H1 (cell line): ENCODE results near the gene SLC38A7. TPM values are rescaled to one million over a fixed set of nuclear protein-coding genes. Genes with fewer than 3 reads are reported as not detected.
"Not testable (repeated sequence)": the region's sequence is repeated elsewhere in the genome, so short reads cannot be mapped to it uniquely, and the experiment has no call there.

ENCODE experiments used
- CTCF ChIA-PET: fragments of 300-600 bp; sonication (Branson Sonifier 250); formaldehyde crosslinking; loops from one replicate; lab custom pipeline; 2021; ENCODE audit not compliant: partially characterized antibody; lab: Charles Lee
- POLR2A ChIA-PET: fragments of 300-600 bp; sonication (Branson Sonifier 250); formaldehyde crosslinking; loops from one replicate; lab custom pipeline; 2021; ENCODE audit warnings: inconsistent platforms; ENCODE audit not compliant: partially characterized antibody; lab: Charles Lee
- DNase-seq, 2 experiments: peaks; one replicate each; pipeline versions ENCODE4 v3.0.0 to v3.0.0-alpha.2; 2010 to 2022; ENCODE audit warnings: low spot score in 2 of 2, low read depth in 1 of 2, mixed read lengths in 1 of 2
- FAIRE-seq: peaks from 2 replicates; lab custom pipeline; 2011; peaks lifted over from hg19 to GRCh38; lab: Jason Lieb, UNC
- H2AFZ ChIP-seq: 2 replicates; pipeline ENCODE4 v1.8.1; 2012; ENCODE audit warnings: low read length, inconsistent platforms
- H2AK5ac ChIP-seq: 2 replicates; pipeline ENCODE4 v1.6.1; 2013; ENCODE audit warnings: low read depth, low read length
- H2BK120ac ChIP-seq: replicated peaks from 2 replicates; pipeline ENCODE3; 2013; ENCODE audit warnings: low read depth, low read length, inconsistent platforms
- H2BK12ac ChIP-seq: 2 replicates; pipeline ENCODE4 v1.6.1; 2013; ENCODE audit warnings: low read depth, low read length
- H2BK15ac ChIP-seq: 2 replicates; pipeline ENCODE4 v1.6.1; 2013; ENCODE audit warnings: low read length
- H2BK20ac ChIP-seq: 2 replicates; pipeline ENCODE4 v1.6.1; 2013; ENCODE audit warnings: low read length
- H2BK5ac ChIP-seq: 2 replicates; pipeline ENCODE4 v1.6.1; 2013; ENCODE audit warnings: low read depth, low read length
- H3K14ac ChIP-seq: 2 replicates; pipeline ENCODE4 v1.6.1; 2013; ENCODE audit warnings: inconsistent platforms; ENCODE audit not compliant: insufficient read length
- H3K18ac ChIP-seq: 2 replicates; pipeline ENCODE4 v1.6.1; 2013; ENCODE audit warnings: low read length; ENCODE audit errors: extremely low read depth
- H3K23ac ChIP-seq: 2 replicates; pipeline ENCODE4 v1.6.1; 2013; ENCODE audit warnings: inconsistent platforms; ENCODE audit not compliant: insufficient read length
- H3K23me2 ChIP-seq: 2 replicates; pipeline ENCODE4 v1.6.1; 2013; ENCODE audit warnings: low read depth, low read length
- H3K27ac ChIP-seq: 2 replicates; pipeline ENCODE4 v1.6.1; 2011; ENCODE audit warnings: low read depth, low read length, inconsistent platforms
- H3K27me3 ChIP-seq, 4 experiments: replicated peaks in 1 of 4; 1 replicate in 1 of 4; 2 replicates in 3 of 4; pipeline versions ENCODE4 v1.6.1 to v1.8.1; 2011 to 2013; ENCODE audit warnings: low read length in 3 of 4, mild to moderate bottlenecking in 3 of 4, inconsistent platforms in 2 of 4, mixed read lengths in 2 of 4, moderate library complexity in 1 of 4; ENCODE audit not compliant: control insufficient read depth in 3 of 4, insufficient read depth in 3 of 4; ENCODE audit errors: extremely low read depth in 1 of 4
- H3K36me3 ChIP-seq, 4 experiments: 2 replicates each; pipeline versions ENCODE4 v1.6.1 to v1.8.1; 2011 to 2013; ENCODE audit warnings: mild to moderate bottlenecking in 4 of 4, low read length in 3 of 4, moderate library complexity in 2 of 4, control low read depth in 1 of 4, inconsistent platforms in 1 of 4; ENCODE audit not compliant: insufficient read depth in 4 of 4, control insufficient read depth in 2 of 4
- H3K4ac ChIP-seq: replicated peaks from 2 replicates; pipeline ENCODE3; 2013; ENCODE audit warnings: low read length, low read depth, mixed read lengths, inconsistent platforms; ENCODE audit not compliant: insufficient read length
- H3K4me1 ChIP-seq, 4 experiments: replicated peaks in 1 of 4; 1 replicate in 1 of 4; 2 replicates in 3 of 4; pipeline versions ENCODE4 v1.6.1 to v1.8.1; 2011 to 2013; ENCODE audit warnings: low read length in 3 of 4, inconsistent platforms in 2 of 4, mixed read lengths in 1 of 4; ENCODE audit not compliant: insufficient read depth in 4 of 4, control insufficient read depth in 3 of 4
- H3K4me2 ChIP-seq, 2 experiments: 2 replicates each; pipeline versions ENCODE4 v1.6.1 to v1.8.1; 2011 to 2013; ENCODE audit warnings: low read depth in 2 of 2, low read length in 2 of 2, control low read depth in 1 of 2, inconsistent platforms in 1 of 2, mild to moderate bottlenecking in 1 of 2; ENCODE audit not compliant: insufficient read depth in 1 of 2
- H3K4me3 ChIP-seq, 4 experiments: fragments of 200-600, 300-600 bp in 1 of 4; sonication (generic), shearing (Covaris generic), sonication (Bioruptor Twin) in 1 of 4; 2 replicates each; pipeline versions ENCODE4 v1.5.1 to v1.8.1; 2011 to 2016; ENCODE audit warnings: low read length in 4 of 4, low read depth in 3 of 4, control low read depth in 2 of 4, inconsistent platforms in 2 of 4, mild to moderate bottlenecking in 2 of 4, mixed read lengths in 1 of 4, moderate library complexity in 1 of 4; ENCODE audit not compliant: insufficient read depth in 2 of 4; ENCODE audit errors: extremely low read depth in 1 of 4
- H3K56ac ChIP-seq: replicated peaks from 2 replicates; pipeline ENCODE3; 2013; ENCODE audit warnings: low read depth, mild to moderate bottlenecking, mixed read lengths, low read length, inconsistent platforms; ENCODE audit not compliant: insufficient read length
- H3K79me1 ChIP-seq: 2 replicates; pipeline ENCODE4 v1.6.1; 2013; ENCODE audit warnings: low read depth, low read length, control low read depth
- H3K79me2 ChIP-seq, 2 experiments: 2 replicates each; pipeline versions ENCODE4 v1.6.1 to v1.8.1; 2012 to 2013; ENCODE audit warnings: low read length in 2 of 2, mild to moderate bottlenecking in 2 of 2, inconsistent platforms in 1 of 2; ENCODE audit not compliant: insufficient read depth in 2 of 2, control insufficient read depth in 1 of 2
- H3K9ac ChIP-seq, 4 experiments: replicated peaks in 1 of 4; 1 replicate in 1 of 4; 2 replicates in 3 of 4; pipeline versions ENCODE4 v1.6.1 to v1.8.1; 2011 to 2013; ENCODE audit warnings: low read depth in 3 of 4, low read length in 3 of 4, control low read depth in 2 of 4, mild to moderate bottlenecking in 2 of 4, moderate library complexity in 2 of 4, inconsistent platforms in 1 of 4; ENCODE audit errors: extremely low read depth in 1 of 4
- H3K9me3 ChIP-seq, 2 experiments: 2 replicates each; pipeline versions ENCODE4 v1.6.1 to v1.8.1; 2012 to 2013; ENCODE audit warnings: mild to moderate bottlenecking in 2 of 2, moderate library complexity in 2 of 2, control low read depth in 1 of 2, inconsistent platforms in 1 of 2, low read depth in 1 of 2, low read length in 1 of 2, mixed read lengths in 1 of 2; ENCODE audit not compliant: insufficient read depth in 2 of 2
- H4K20me1 ChIP-seq, 2 experiments: replicated peaks in 1 of 2; 2 replicates each; pipeline versions ENCODE3 to v1.8.1; 2011 to 2013; ENCODE audit warnings: inconsistent platforms in 2 of 2, low read length in 2 of 2, mild to moderate bottlenecking in 1 of 2; ENCODE audit not compliant: insufficient read depth in 2 of 2, control insufficient read depth in 1 of 2
- H4K5ac ChIP-seq: 2 replicates; pipeline ENCODE4 v1.6.1; 2013; ENCODE audit warnings: low read length, low read depth, mixed read lengths, inconsistent platforms; ENCODE audit not compliant: insufficient read length
- H4K8ac ChIP-seq: 2 replicates; pipeline ENCODE4 v1.8.0; 2013; ENCODE audit warnings: mild to moderate bottlenecking, moderate library complexity, low read length, inconsistent platforms; ENCODE audit not compliant: insufficient read depth; ENCODE audit errors: extremely low read depth
- H4K91ac ChIP-seq: replicated peaks from 2 replicates; pipeline ENCODE3; 2013; ENCODE audit warnings: low read length, mixed read lengths, inconsistent platforms; ENCODE audit not compliant: insufficient read length
- WGBS, 2 experiments: shearing (Covaris generic) in 1 of 2; methylation state at CpG; one replicate each; pipeline versions ENCODE4 v1.1.6 to v1.1.7; 2013 to 2015; ENCODE audit warnings: low lambda C conversion rate in 2 of 2, mixed read lengths in 2 of 2, inconsistent platforms in 1 of 2, low coverage in 1 of 2, missing lambda C conversion rate in 1 of 2; ENCODE audit not compliant: insufficient replicate concordance in 2 of 2, insufficient coverage in 1 of 2, insufficient read length in 1 of 2; ENCODE audit errors: extremely low coverage in 1 of 2, missing lambda C conversion rate in 1 of 2; 5-methylcytosine and 5-hydroxymethylcytosine counted together
- polyA plus RNA-seq, 7 experiments: library from polyadenylated mRNA; depleted of rRNA in 3 of 7; stranded (reverse) in 5 of 7; unstranded in 2 of 7; fragments of >200 nt in 5 of 7; fragments of 200-250 nt in 2 of 7; gene quantifications; 1 replicate in 5 of 7; 2 replicates in 1 of 7; 4 replicates in 1 of 7; pipeline versions ENCODE4 v1.2.1 to v1.2.3, GENCODE V29; 2011 to 2013; ENCODE audit warnings: missing spikeins in 2 of 7, mixed read lengths in 2 of 7
- total RNA-seq: library from RNA; stranded (reverse); fragmentation: NEBNext Ultra II Directional; extraction: Animal tissue kit (Norgen Biotek cat#: 25700); gene quantifications from 2 replicates; pipeline ENCODE4 v1.2.1, GENCODE V29; 2021

The SLC38A7 gene
- total and polyA plus RNA-seq, 2 of the 8 experiments (the other 6 are each of a cell fraction or from before 2014, with no cell fraction given), result 26.7 to 28.0 TPM

DNA sequence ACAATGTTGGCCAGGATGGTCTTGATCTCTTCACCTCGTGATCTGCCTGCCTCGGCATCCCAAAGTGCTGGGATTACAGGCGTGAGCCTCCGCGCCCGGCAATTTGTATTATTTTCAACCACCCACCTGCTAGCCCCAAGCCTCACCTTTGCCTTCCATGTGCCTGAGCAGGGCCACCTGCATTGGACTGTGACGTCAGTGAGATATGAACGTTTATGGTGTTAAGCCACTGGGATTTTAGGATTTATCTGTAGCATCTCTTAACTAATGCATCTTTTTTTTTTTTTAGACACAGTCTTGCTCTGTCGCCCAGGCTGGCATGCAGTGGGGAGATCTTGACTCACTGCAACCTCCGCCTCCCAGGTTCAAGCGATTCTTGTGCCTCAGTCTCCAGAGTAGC lies 24.7 kb downstream of the SLC38A7 start:
- H3K14ac ChIP-seq, H3K23me2 ChIP-seq, H3K4ac ChIP-seq, H2BK12ac ChIP-seq, H2BK20ac ChIP-seq, POLR2A ChIA-PET, H4K20me1 ChIP-seq, H3K23ac ChIP-seq, H3K79me2 ChIP-seq, FAIRE-seq, H4K91ac ChIP-seq, H2BK5ac ChIP-seq, H3K79me1 ChIP-seq, H3K27me3 ChIP-seq, H3K56ac ChIP-seq, H3K4me3 ChIP-seq, H3K27ac ChIP-seq, DNase-seq, H2AFZ ChIP-seq, H3K18ac ChIP-seq, H2AK5ac ChIP-seq, H3K4me1 ChIP-seq, H2BK120ac ChIP-seq, H3K9ac ChIP-seq, H4K5ac ChIP-seq, H3K4me2 ChIP-seq, H2BK15ac ChIP-seq, H3K36me3 ChIP-seq, H3K9me3 ChIP-seq, H4K8ac ChIP-seq: not testable (repeated sequence)
- WGBS, 2 experiments, result 88% methylated on average over 11 of the region's 11 CpGs; no CpG with 5 or more reads in 1 of the 2 experiments
- CTCF ChIA-PET, result interaction anchor here (0.6 to 2.0 kb wide), 5 partner anchors 42 to 151 kb away, joined by 3 to 9 read pairs (median 4); no protein-coding TSS in a partner anchor
